ENCODE measurements around the gene SMG6. TPM values are rescaled to one million over a fixed set of nuclear protein-coding genes. Genes with fewer than 3 reads are reported as not detected.

The SMG6 gene
- total RNA-seq, 1 donor, result 42.7 TPM

DNA sequence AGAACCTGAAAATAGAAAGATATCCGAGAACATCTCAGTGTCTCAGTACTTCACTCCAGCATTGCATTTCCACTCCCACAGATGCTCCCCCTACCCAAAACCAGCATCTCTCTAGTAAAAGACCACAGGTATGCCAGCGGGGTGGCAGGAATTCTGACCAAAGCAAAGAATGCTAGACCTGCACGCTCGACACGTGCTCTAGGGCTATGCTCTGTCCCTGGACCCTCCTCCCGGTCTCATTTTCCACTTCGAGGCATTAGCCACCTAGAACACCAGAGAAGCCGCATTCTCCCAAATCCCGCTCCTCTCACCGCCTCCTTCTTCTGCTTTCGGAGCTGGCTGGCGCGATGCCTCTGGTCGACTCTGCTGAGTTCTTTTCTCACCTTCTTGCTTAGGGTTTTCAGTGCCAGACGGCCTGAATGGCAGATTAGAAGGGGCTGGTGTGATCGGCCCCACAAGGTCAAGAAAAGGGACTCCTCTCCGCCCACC is 32.2 kb upstream of the SMG6 start:
- Histone ChIP-seq H3K36me3 (ENCODE audit: insufficient read depth, low read length) (peaks cover 46% of the 10 kb centered on the region), H3K4me2 (ENCODE audit: insufficient read depth, low read length) (peak overlapping the region; percentile 97), H3K27me3 (ENCODE audit: insufficient read depth, low read length) (no peaks in the 10 kb centered on the region), H2AFZ (ENCODE audit: low read length) (peak overlapping the region; percentile 91), H3K27ac (ENCODE audit: low read depth, low read length) (peak overlapping the region; percentile 67), H3K79me2 (ENCODE audit: insufficient read depth, low read length) (peaks cover 49% of the 10 kb centered on the region), H3K4me1 (ENCODE audit: insufficient read depth, low read length) (peaks cover 20% of the 10 kb centered on the region), H3K4me3 (ENCODE audit: insufficient read depth, low read length) (peak overlapping the region; percentile 91), H4K20me1 (ENCODE audit: insufficient read depth, low read length) (peaks cover 8% of the 10 kb centered on the region), H3K9me3 (ENCODE audit: low read depth, low read length) (no peaks in the 10 kb centered on the region)
- TF ChIP-seq CTCF (IDR thresholded peaks at IDR 0.05; ENCODE audit: extremely low read depth, low read depth, low read length), result no peak
- DNase-seq (ENCODE audit: insufficient read length, low spot score, missing footprints), result peak; percentile 80

DNA sequence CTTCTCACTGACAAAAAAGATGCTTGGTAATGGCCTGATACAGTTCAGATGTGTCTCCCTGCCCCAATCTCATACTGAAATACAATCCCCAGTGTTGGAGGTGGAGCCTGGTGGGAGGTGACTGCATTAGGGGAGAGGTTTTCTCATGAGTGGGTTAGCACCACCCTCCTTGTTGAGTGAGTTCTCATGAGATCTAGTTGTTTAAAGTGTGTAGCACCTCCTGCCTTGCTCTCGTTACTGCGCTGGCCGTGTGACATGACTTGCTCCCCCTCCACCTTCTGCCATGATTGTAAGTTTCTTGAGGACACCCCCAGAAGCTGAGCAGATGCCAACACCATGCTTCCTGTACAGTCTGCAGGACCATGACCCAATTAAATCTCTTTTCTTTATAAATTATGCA is 27.7 kb upstream of the SMG6 start:
- peaks cover 3% of the 10 kb centered on the region for H4K20me1 ChIP-seq (ENCODE audit: insufficient read depth, low read length)
- no peak for DNase-seq (ENCODE audit: insufficient read length, low spot score, missing footprints)
- H3K36me3 ChIP-seq (ENCODE audit: insufficient read depth, low read length), result peaks cover 74% of the 10 kb centered on the region
- no peaks in the 10 kb centered on the region for H3K27me3 ChIP-seq (ENCODE audit: insufficient read depth, low read length)
- H3K4me3 ChIP-seq (ENCODE audit: insufficient read depth, low read length), result no peak overlapping the region
- H3K4me2 ChIP-seq (ENCODE audit: insufficient read depth, low read length), result no peak overlapping the region
- H3K9me3 ChIP-seq (ENCODE audit: low read depth, low read length), result no peaks in the 10 kb centered on the region
- no peak overlapping the region for H3K27ac ChIP-seq (ENCODE audit: low read depth, low read length)
- H3K79me2 ChIP-seq (ENCODE audit: insufficient read depth, low read length), result peaks cover 52% of the 10 kb centered on the region
- peaks cover 10% of the 10 kb centered on the region for H3K4me1 ChIP-seq (ENCODE audit: insufficient read depth, low read length)
- TF ChIP-seq CTCF (IDR thresholded peaks at IDR 0.05; ENCODE audit: extremely low read depth, low read depth, low read length), result no peak
- no peak overlapping the region for H2AFZ ChIP-seq (ENCODE audit: low read length)

DNA sequence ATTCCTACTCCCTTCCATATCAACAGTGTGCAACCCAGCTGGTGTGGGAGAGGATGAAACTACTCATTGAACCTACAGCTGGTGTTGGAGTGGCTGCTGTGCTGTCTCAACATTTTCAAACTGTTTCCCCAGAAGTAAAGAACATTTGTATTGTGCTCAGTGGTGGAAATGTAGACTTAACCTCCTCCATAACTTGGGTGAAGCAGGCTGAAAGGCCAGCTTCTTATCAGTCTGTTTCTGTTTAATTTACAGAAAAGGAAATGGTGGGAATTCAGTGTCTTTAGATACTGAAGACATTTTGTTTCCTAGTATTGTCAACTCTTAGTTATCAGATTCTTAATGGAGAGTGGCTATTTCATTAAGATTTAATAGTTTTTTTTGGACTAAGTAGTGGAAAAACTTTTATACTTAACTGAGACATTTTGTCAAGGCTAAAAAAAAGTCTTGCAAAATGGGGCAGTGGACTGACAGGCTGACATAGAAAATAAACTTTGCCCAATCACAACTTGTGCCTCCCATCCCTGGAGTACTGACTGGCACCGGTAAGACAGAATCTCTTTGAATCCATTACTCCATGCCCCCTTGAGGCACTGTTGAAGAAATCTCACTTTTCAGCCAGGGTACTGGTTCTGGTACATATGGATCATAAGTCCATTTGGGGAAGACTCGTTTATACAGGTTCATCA is 20.2 kb upstream of the SMG6 start:
- DNase-seq (ENCODE audit: insufficient read length, low spot score, missing footprints), result no peak
- Histone ChIP-seq H3K4me2 (ENCODE audit: insufficient read depth, low read length) (no peak overlapping the region), H4K20me1 (ENCODE audit: insufficient read depth, low read length) (no peaks in the 10 kb centered on the region), H2AFZ (ENCODE audit: low read length) (no peak overlapping the region), H3K9me3 (ENCODE audit: low read depth, low read length) (no peaks in the 10 kb centered on the region), H3K79me2 (ENCODE audit: insufficient read depth, low read length) (peaks cover 2% of the 10 kb centered on the region), H3K4me3 (ENCODE audit: insufficient read depth, low read length) (no peak overlapping the region), H3K4me1 (ENCODE audit: insufficient read depth, low read length) (no peaks in the 10 kb centered on the region), H3K36me3 (ENCODE audit: insufficient read depth, low read length) (peaks cover 55% of the 10 kb centered on the region), H3K27ac (ENCODE audit: low read depth, low read length) (no peak overlapping the region), H3K27me3 (ENCODE audit: insufficient read depth, low read length) (no peaks in the 10 kb centered on the region)
- no peak for TF ChIP-seq CTCF (IDR thresholded peaks at IDR 0.05; ENCODE audit: extremely low read depth, low read depth, low read length)

DNA sequence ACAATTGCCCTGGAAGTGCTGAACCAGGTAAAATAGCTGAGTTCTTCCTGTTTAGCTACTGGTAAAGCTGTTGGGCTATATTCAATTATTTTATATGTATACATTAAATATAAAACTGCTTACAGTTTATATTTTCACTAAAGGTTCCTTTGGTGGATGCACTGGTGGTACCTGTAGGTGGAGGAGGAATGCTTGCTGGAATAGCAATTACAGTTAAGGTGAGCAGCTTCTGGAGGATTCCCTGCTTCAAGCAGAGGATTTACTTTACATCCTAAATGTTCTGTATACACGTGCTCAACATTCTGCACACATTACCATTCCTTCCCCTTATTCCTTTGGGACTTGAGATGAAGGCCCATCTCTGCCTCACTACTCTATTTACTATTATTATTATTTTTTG is 17.8 kb upstream of the SMG6 start:
- Histone ChIP-seq H4K20me1 (ENCODE audit: insufficient read depth, low read length) (no peaks in the 10 kb centered on the region), H3K36me3 (ENCODE audit: insufficient read depth, low read length) (peaks cover 45% of the 10 kb centered on the region), H3K4me1 (ENCODE audit: insufficient read depth, low read length) (no peaks in the 10 kb centered on the region), H3K27me3 (ENCODE audit: insufficient read depth, low read length) (no peaks in the 10 kb centered on the region), H3K79me2 (ENCODE audit: insufficient read depth, low read length) (no peaks in the 10 kb centered on the region), H2AFZ (ENCODE audit: low read length) (no peak overlapping the region), H3K27ac (ENCODE audit: low read depth, low read length) (no peak overlapping the region), H3K9me3 (ENCODE audit: low read depth, low read length) (no peaks in the 10 kb centered on the region), H3K4me2 (ENCODE audit: insufficient read depth, low read length) (no peak overlapping the region), H3K4me3 (ENCODE audit: insufficient read depth, low read length) (no peak overlapping the region)
- TF ChIP-seq CTCF (IDR thresholded peaks at IDR 0.05; ENCODE audit: extremely low read depth, low read depth, low read length), result no peak
- no peak for DNase-seq (ENCODE audit: insufficient read length, low spot score, missing footprints)

All from osteoblast (primary cell).